HG03045 (cell line): ENCODE measurements around the gene FAM81A.

Experiments used
- ATAC-seq: cut with Tn5 transposase; IDR thresholded peaks from one replicate; pipeline ENCODE4 v1.9.1; 2021; ENCODE audit warnings: mild to moderate bottlenecking, moderate library complexity; ENCODE audit not compliant: unreplicated experiment

Gene FAM81A

GRCh38 chr15:59571606-59572005 lies 133.6 kb downstream of the FAM81A start:
- no peak for ATAC-seq
